Activated B cell treated with CpG ODN at 0.5 μM for 24 hours (primary cell): ENCODE measurements around the gene SMIM11. TPM values are rescaled to one million over a fixed set of nuclear protein-coding genes. Genes with fewer than 3 reads are reported as not detected.

Experiments
- total RNA-seq: library from RNA; stranded (reverse); gene quantifications from 2 replicates; pipeline ENCODE4 v1.2.3, GENCODE V29; 2022

The SMIM11 gene
- total RNA-seq, 1 donor from 2014 or later, result 4.3 TPM

Other genes starting within 250 kb of the SMIM11 start
- not detected in 2 replicates for gene KCNE2, start 11.5 kb upstream of the SMIM11 start, total RNA-seq
- not detected in 2 replicates for gene SMIM34, start 48.4 kb downstream of the SMIM11 start, total RNA-seq
- 0.10 TPM in 1 of 2 replicates, not detected in the other for gene KCNE1, start 136.7 kb downstream of the SMIM11 start, total RNA-seq
- 5.8 and 6.3 TPM in 2 replicates for gene RCAN1, start 239.6 kb downstream of the SMIM11 start, total RNA-seq